DMS114 treated with DMSO at 0.1 percent for 48 hours (cell line): ENCODE measurements around the gene VGF.
"Not testable (repeated sequence)": the region's sequence is repeated elsewhere in the genome, so short reads cannot be mapped to it uniquely, and the experiment has no call there.

Experiments
- DNase-seq: peaks from one replicate; lab custom pipeline; 2025; ENCODE audit not compliant: unreplicated experiment; lab: John Stamatoyannopoulos, UW

Gene VGF

DNA sequence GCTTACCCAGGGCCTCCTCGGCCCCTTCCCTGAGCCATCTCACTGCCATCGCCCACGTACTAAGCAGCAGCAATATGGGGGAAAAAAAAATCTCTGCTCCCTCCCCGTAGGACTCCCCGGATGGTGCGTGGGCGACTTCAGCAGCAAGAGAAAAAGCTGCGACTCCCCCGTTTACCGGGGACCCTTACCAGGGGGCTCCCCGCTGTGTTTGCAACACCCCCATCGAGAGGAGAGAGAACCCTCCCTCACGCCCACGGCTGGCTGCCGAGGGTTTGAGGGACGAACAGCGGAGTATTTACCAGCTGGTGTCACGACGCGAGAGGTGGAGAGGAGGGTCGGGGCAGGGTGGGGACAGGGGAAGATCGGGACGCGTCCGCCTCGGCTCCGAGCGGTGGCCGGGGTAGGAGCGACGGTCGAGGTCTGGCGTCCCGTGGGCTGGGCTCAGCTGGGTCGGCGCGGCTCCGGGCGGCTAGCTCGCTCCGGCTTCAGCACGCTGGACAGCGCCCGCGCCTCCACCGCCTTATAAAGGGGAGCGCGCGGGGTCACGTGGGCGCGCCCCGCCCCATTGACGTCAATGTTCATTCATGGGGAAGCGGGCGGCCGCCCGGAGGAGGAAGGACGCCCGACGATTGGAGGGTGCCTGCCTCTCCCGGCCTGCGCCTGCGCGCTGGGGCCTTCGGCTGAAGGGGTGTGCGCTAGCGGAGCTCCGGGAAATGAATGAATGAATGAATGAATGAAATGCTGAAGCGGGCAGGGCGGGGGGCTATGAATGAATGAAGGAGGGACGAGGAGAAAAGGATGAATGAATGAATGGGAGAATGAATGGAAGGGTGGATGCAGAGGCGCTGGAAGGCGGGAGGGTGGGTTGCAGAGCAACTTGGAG lies at the start of gene VGF:
Gene VGF (minus strand): TSS at position 495 of the 883 bp plus-strand sequence. CDS start 726 bp downstream, outside the sequence.
- DNase-seq: peak; percentile 62

DNA sequence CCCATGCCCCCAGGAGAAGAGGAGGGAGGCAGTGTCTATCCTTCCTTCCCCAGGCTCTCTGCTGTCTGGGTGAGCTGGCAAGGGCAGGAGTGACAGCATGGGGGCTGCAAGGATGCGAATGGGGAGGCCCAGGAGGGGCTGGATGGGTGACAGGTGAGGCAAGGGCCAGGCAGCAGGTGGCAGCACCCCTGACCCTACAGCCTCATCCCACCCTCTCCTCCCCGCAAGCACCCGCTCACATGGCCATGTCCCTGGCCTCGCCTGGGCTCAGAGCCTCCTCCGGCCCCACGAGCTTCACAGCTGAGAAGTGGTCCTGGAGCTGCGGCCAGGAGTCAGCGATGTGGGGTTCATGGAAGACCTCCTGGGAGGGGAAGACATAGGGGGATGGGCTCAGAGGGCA lies 46.6 kb upstream of the VGF start:
- no peak for DNase-seq

GRCh38 chr7:101211501-101211900 lies 46.1 kb upstream of the VGF start:
- no peak for DNase-seq

- DNase-seq: no peak
Measured at GRCh38 chr7:101210143-101210542, 44.8 kb upstream of the VGF start.

GRCh38 chr7:101208794-101209193 lies 43.4 kb upstream of the VGF start:
- no peak for DNase-seq

GRCh38 chr7:101207459-101207858 lies 42.1 kb upstream of the VGF start:
- no peak for DNase-seq

GRCh38 chr7:101206665-101207042 lies 41.3 kb upstream of the VGF start:
- no peak for DNase-seq

- DNase-seq: no peak
Measured at GRCh38 chr7:101205901-101206664, 40.7 kb upstream of the VGF start.

DNA sequence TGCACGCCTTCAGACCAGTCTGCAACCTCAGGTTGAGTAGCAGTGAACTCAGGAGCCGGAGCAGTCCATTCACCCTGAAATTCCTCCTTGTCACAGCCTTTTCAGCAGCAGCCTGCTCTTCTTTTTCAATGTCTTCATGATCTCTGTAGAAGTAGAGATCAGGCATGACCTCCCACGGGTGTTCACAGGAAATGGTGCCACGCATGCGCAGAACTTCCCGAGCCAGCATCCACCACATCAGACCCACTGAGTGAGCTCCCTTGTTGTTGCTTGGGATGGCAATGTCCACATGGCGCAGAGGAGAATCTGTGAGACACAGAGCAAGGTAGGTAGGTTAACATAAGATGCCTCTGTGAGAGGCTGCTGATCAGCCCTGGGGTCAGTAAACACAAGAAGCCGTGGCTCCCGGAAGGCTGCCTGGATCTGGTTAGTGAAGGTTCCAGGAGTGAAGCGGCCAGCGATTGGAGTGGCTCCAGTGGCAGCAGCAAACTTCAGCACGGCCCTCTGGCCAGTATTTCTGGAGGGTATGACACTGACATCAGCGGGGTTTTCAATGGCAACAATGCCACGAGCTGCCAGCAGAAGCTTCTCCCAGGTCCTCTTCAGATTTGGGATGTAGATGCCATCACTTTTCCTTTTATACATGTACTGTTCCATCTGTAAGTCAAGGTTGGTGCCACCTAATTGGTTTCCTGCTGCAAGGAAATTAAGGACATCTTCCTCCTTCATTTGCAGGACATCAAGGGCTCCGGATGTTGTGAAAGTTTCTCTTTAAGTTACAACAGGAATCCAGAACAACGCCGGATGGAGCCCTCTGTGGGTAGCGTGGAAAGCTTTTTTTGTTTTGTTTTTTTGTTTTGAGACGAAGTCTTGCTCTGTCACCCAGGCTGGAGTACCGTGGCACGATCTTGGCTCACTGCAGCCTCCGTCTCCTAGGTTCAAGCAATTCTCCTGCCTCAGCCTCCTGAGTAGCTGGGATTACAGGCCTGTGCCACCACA lies 38.7 kb upstream of the VGF start:
- DNase-seq: not testable (repeated sequence)

- no peak for DNase-seq
Measured at GRCh38 chr7:101202603-101202918, 37.2 kb upstream of the VGF start.

- DNase-seq: no peak
Measured at GRCh38 chr7:101201695-101202602, 36.6 kb upstream of the VGF start.

- DNase-seq: no peak
Measured at GRCh38 chr7:101200862-101201599, 35.7 kb upstream of the VGF start, which contains the start of gene MOGAT3. MOGAT3 (minus strand) TSS chr7:101201036; CDS start chr7:101200854, 182 bp downstream.

DNA sequence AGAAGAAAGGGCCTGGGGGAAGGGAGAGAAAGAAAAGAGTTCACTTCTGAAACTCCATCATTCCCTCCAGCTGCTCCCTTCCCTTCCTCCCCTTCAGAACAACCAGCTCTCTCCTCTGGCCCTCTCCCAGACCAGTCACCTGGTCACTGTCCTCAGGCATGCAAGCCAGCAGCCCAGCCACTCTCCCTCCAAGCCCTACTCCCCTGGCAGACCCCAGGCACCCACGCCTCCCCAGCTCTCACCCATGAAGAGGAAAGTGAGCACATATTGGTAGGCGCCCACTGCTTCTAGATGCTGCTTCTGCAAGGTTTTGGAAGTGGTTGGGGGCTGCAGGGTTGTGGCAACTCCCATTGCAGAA lies 35.1 kb upstream of the VGF start:
- DNase-seq: no peak

GRCh38 chr7:101199522-101199921 lies 34.2 kb upstream of the VGF start:
- not testable (repeated sequence) for DNase-seq

DNA sequence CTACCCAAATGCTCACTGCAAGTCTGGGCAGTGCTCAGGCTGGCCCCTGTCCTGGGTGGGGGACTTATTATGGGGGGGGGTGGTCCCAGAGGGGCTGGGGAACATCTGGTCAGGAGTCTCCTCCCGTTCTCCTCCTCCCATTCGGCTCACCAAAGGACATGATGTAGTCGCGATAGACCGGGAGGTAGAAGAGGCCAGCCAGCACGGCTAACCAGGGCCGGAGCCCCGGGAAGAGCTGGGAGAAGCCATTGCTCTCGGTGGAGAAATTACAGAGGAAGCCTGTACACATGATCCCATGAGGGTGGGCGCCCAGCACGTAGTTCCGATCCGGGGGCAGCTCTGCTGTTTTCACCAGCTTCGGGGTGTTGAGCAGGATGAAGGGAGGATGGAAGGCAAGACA lies 33.1 kb upstream of the VGF start:
- DNase-seq: no peak

- no peak for DNase-seq
Measured at GRCh38 chr7:101197991-101198390, 32.6 kb upstream of the VGF start.

GRCh38 chr7:101195884-101196283 lies 30.5 kb upstream of the VGF start:
- no peak for DNase-seq

- no peak for DNase-seq
Measured at GRCh38 chr7:101189109-101189508, 23.7 kb upstream of the VGF start.

DNA sequence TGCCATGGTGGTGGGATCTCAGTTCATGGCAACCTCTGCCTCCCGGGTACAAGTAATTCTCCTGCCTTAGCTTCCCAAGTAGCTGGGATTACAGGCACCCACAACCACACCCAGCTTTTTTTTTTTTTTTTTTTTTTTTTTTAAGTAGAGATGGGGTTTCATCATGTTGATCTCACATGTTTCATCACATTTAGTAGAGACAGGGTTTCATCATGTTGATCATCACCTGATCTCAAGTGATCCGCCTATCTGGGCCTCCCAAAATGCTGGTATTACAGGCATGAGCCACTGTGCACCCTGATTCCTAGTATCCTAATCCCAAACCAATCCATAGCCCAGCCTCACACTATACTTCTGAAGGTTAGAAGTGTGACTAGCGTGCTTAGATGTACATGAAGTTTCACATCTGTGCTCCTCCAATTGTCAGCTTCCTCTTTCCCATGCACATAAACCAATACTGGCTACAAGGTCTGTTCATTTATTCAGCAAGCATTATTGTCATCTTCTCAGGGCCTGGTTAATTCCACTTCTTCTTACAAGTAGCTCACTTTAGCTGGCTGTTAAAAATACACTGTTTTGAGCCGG lies 21.6 kb upstream of the VGF start:
- no peak for DNase-seq
